Keratinocyte (primary cell): ENCODE results near the gene OPALIN. TPM values are rescaled to one million over a fixed set of nuclear protein-coding genes. Genes with fewer than 3 reads are reported as not detected.

Source experiments
- DNase-seq: peaks from one replicate; pipeline ENCODE4 v3.0.0-alpha.2; 2011; ENCODE audit warnings: low read depth, missing footprints, low spot score
- FAIRE-seq: peaks from 2 replicates; lab custom pipeline; 2011; peaks lifted over from hg19 to GRCh38; lab: Jason Lieb, UNC
- H2AFZ ChIP-seq: 2 replicates; pipeline ENCODE4 v1.6.0; 2012; ENCODE audit warnings: low read length, control low read depth, inconsistent platforms; ENCODE audit not compliant: control insufficient read depth
- H3K27ac ChIP-seq: 2 replicates; pipeline ENCODE4 v1.5.1; 2011; ENCODE audit warnings: low read length; ENCODE audit not compliant: control insufficient read depth, insufficient read depth
- H3K27me3 ChIP-seq: 3 replicates; pipeline ENCODE4 v1.6.0; 2011; ENCODE audit warnings: low read length; ENCODE audit not compliant: control insufficient read depth, insufficient read depth; ENCODE audit errors: extremely low read depth
- H3K36me3 ChIP-seq, 2 experiments: 2 replicates in 1 of 2; 3 replicates in 1 of 2; pipeline ENCODE4 v1.5.1; 2011; ENCODE audit warnings: low read length in 2 of 2, mild to moderate bottlenecking in 1 of 2; ENCODE audit not compliant: control insufficient read depth in 2 of 2, insufficient read depth in 2 of 2; ENCODE audit errors: extremely low read depth in 1 of 2
- H3K4me1 ChIP-seq: 3 replicates; pipeline ENCODE4 v1.5.1; 2011; ENCODE audit warnings: low read length; ENCODE audit not compliant: control insufficient read depth, insufficient read depth; ENCODE audit errors: extremely low read depth
- H3K4me2 ChIP-seq: 3 replicates; pipeline ENCODE4 v1.6.0; 2011; ENCODE audit warnings: low read depth, low read length; ENCODE audit not compliant: control insufficient read depth, insufficient read depth; ENCODE audit errors: extremely low read depth
- H3K4me3 ChIP-seq, 3 experiments: fragments of 200-600 bp in 1 of 3; sonication (generic) in 1 of 3; 2 replicates in 2 of 3; 3 replicates in 1 of 3; pipeline ENCODE4 v1.5.1; 2011 to 2016; ENCODE audit warnings: low read length in 3 of 3, mild to moderate bottlenecking in 3 of 3, control low read depth in 2 of 3, inconsistent platforms in 1 of 3, low read depth in 1 of 3, mixed read lengths in 1 of 3, mixed run types in 1 of 3, moderate library complexity in 1 of 3; ENCODE audit not compliant: control insufficient read depth in 2 of 3, insufficient read depth in 2 of 3; ENCODE audit errors: extremely low read depth in 1 of 3
- H3K79me2 ChIP-seq: 2 replicates; pipeline ENCODE4 v1.6.0; 2012; ENCODE audit warnings: low read length; ENCODE audit not compliant: control insufficient read depth, insufficient read depth
- H3K9ac ChIP-seq: 3 replicates; pipeline ENCODE4 v1.6.0; 2011; ENCODE audit warnings: low read length; ENCODE audit not compliant: control insufficient read depth, insufficient read depth; ENCODE audit errors: extremely low read depth
- H3K9me1 ChIP-seq: 3 replicates; pipeline ENCODE4 v1.6.0; 2011; ENCODE audit warnings: low read length; ENCODE audit not compliant: control insufficient read depth, insufficient read depth; ENCODE audit errors: extremely low read depth
- H3K9me3 ChIP-seq: 2 replicates; pipeline ENCODE4 v1.5.1; 2012; ENCODE audit warnings: low read depth, low read length; ENCODE audit not compliant: control insufficient read depth
- H4K20me1 ChIP-seq: 3 replicates; pipeline ENCODE4 v1.6.0; 2011; ENCODE audit warnings: low read length; ENCODE audit not compliant: control insufficient read depth, insufficient read depth; ENCODE audit errors: extremely low read depth
- CTCF ChIP-seq, 3 experiments: IDR thresholded peaks in 1 of 3; conservative IDR thresholded peaks in 1 of 3; optimal IDR thresholded peaks in 1 of 3; 2 replicates in 2 of 3; 3 replicates in 1 of 3; pipeline versions ENCODE3 to v1.5.1; 2011; ENCODE audit warnings: low read length in 3 of 3, mild to moderate bottlenecking in 3 of 3, moderate library complexity in 2 of 3, control low read depth in 1 of 3, inconsistent platforms in 1 of 3; ENCODE audit not compliant: insufficient read depth in 2 of 3; ENCODE audit errors: extremely low read depth in 1 of 3
- EZH2 ChIP-seq: IDR thresholded peaks from one replicate; pipeline ENCODE4 v1.6.1; 2012; ENCODE audit warnings: inconsistent platforms, mild to moderate bottlenecking, low read length, moderate library complexity
- dilution Hi-C: fragments of 300-500 bp; cut with MboI; formaldehyde crosslinking; loops from one replicate; pipeline ENCODE4 v1.7.0; 2020; ENCODE audit warnings: low sequenced_read_pairs; ENCODE audit not compliant: extremely low pct_ligation_motif_present
- polyA plus RNA-seq, 5 experiments: library from polyadenylated mRNA; depleted of rRNA in 3 of 5; stranded (reverse) in 3 of 5; stranded (forward) in 1 of 5; unstranded in 1 of 5; fragments of >200 nt; gene quantifications; 1 replicate in 1 of 5; 2 replicates in 3 of 5; 3 replicates in 1 of 5; pipeline versions ENCODE4 v1.2.1 to v1.2.3, GENCODE V29; 2011 to 2012; ENCODE audit warnings: missing spikeins in 2 of 5, low read depth in 1 of 5, low replicate concordance in 1 of 5

Gene OPALIN
- polyA plus RNA-seq, 1 donor (not counting 4 experiments of a cell fraction or from before 2014, with no cell fraction given), result not detected

- Histone ChIP-seq H3K9me3 (no peaks in the 10 kb centered on the region), H2AFZ (no peak overlapping the region), H3K9me1 (no peaks in the 10 kb centered on the region), H3K4me3 (no peak overlapping the region), H3K36me3 (no peaks in the 10 kb centered on the region), H3K79me2 (no peaks in the 10 kb centered on the region), H3K9ac (no peak overlapping the region), H3K27me3 (peaks cover 29% of the 10 kb centered on the region), H3K4me1 (no peaks in the 10 kb centered on the region), H4K20me1 (no peaks in the 10 kb centered on the region), H3K27ac (no peak overlapping the region), H3K4me2 (no peak overlapping the region)
- TF ChIP-seq CTCF (optimal IDR thresholded peaks at IDR 0.05 in 1 of 3, IDR thresholded peaks at IDR 0.05 in 1 of 3, conservative IDR thresholded peaks at IDR 0.05 in 1 of 3; ENCODE audit: extremely low read depth in 1 of 3, insufficient read depth in 2 of 3, low read length in 3 of 3) (no peak), EZH2 (no peak)
- FAIRE-seq, result no peak
- DNase-seq, result no peak
- dilution Hi-C loops, result no loop called here
These were observed 41.7 kb upstream of the OPALIN start for GRCh38 chr10:96400465-96400864.

- no peak for DNase-seq
- Histone ChIP-seq H3K27me3 (peaks cover 49% of the 10 kb centered on the region), H3K4me2 (no peak overlapping the region), H3K9me1 (no peaks in the 10 kb centered on the region), H3K9me3 (no peaks in the 10 kb centered on the region), H3K4me1 (no peaks in the 10 kb centered on the region), H3K79me2 (no peaks in the 10 kb centered on the region), H3K36me3 (no peaks in the 10 kb centered on the region), H3K4me3 (no peak overlapping the region), H3K27ac (no peak overlapping the region), H3K9ac (no peak overlapping the region), H2AFZ (no peak overlapping the region), H4K20me1 (no peaks in the 10 kb centered on the region)
- FAIRE-seq, result no peak
- dilution Hi-C loops, result no loop called here
- TF ChIP-seq EZH2, result no peak
These were observed 39.1 kb upstream of the OPALIN start for GRCh38 chr10:96397902-96398301.
